SK-N-SH (cell line): ENCODE data around the gene LYZ. TPM values are rescaled to one million over a fixed set of nuclear protein-coding genes. Genes with fewer than 3 reads are reported as not detected.

Experiments used
- CTCF ChIA-PET: fragments of 300-600, 350-600 bp; formaldehyde crosslinking; extraction: SDS; loops from one replicate; lab custom pipeline; 2021; lab: Yijun Ruan, JAX
- POLR2A ChIA-PET: fragments of 350-600 bp; sonication (Branson Sonifier 250); formaldehyde crosslinking; extraction: SDS; loops from one replicate; lab custom pipeline; 2020; ENCODE audit warnings: antibody characterized with exemption, inconsistent platforms; lab: Yijun Ruan, JAX
- DNase-seq: peaks from one replicate; pipeline ENCODE4 v3.0.0; 2012
- H2AFZ ChIP-seq: fragments of 200-600 bp; sonication (generic); 2 replicates; pipeline ENCODE4 v1.8.1; 2016; ENCODE audit warnings: antibody characterized with exemption, mild to moderate bottlenecking, low read depth
- H3F3A ChIP-seq: fragments of 200-600 bp; sonication (generic); replicated peaks from 2 replicates; pipeline ENCODE3; 2016; ENCODE audit warnings: antibody characterized with exemption, mild to moderate bottlenecking; ENCODE audit not compliant: insufficient read depth
- H3K27ac ChIP-seq, 2 experiments: fragments of 200-500 bp in 1 of 2; fragments of 200-600 bp in 1 of 2; sonication (Bioruptor generic) in 1 of 2; sonication (generic), shearing (Covaris generic) in 1 of 2; 2 replicates each; pipeline versions ENCODE4 v1.5.1 to v1.6.1; 2014 to 2016; ENCODE audit warnings: low read depth in 2 of 2, inconsistent platforms in 1 of 2, low read length in 1 of 2, mild to moderate bottlenecking in 1 of 2, mixed read lengths in 1 of 2
- H3K27me3 ChIP-seq: fragments of 200-600 bp; sonication (generic), shearing (Covaris generic); 2 replicates; pipeline ENCODE4 v1.6.1; 2016; ENCODE audit warnings: mixed run types; ENCODE audit not compliant: insufficient read depth
- H3K36me3 ChIP-seq, 2 experiments: fragments of 200-500 bp in 1 of 2; fragments of 200-600 bp in 1 of 2; sonication (Bioruptor generic) in 1 of 2; sonication (generic) in 1 of 2; replicated peaks in 1 of 2; 2 replicates each; pipeline versions ENCODE3 to v1.5.1; 2014 to 2016; ENCODE audit warnings: low read length in 1 of 2, mild to moderate bottlenecking in 1 of 2; ENCODE audit not compliant: insufficient read depth in 2 of 2, control insufficient read depth in 1 of 2
- H3K4me1 ChIP-seq, 2 experiments: fragments of 200-500 bp in 1 of 2; fragments of 200-600 bp in 1 of 2; sonication (Bioruptor generic) in 1 of 2; sonication (generic), shearing (Covaris generic) in 1 of 2; 2 replicates each; pipeline versions ENCODE4 v1.5.1 to v1.6.1; 2014 to 2016; ENCODE audit warnings: low read depth in 1 of 2, low read length in 1 of 2, mixed run types in 1 of 2; ENCODE audit not compliant: insufficient read depth in 2 of 2, control insufficient read depth in 1 of 2
- H3K4me2 ChIP-seq: fragments of 200-600 bp; sonication (generic), shearing (Covaris generic); 2 replicates; pipeline ENCODE4 v1.6.1; 2017; ENCODE audit warnings: mixed run types
- H3K4me3 ChIP-seq, 2 experiments: fragments of 200-500 bp in 1 of 2; fragments of 200-600 bp in 1 of 2; sonication (Bioruptor generic) in 1 of 2; sonication (generic), shearing (Covaris generic) in 1 of 2; 2 replicates each; pipeline versions ENCODE4 v1.5.1 to v1.8.1; 2014 to 2016; ENCODE audit warnings: low read depth in 2 of 2, inconsistent platforms in 1 of 2, low read length in 1 of 2, mild to moderate bottlenecking in 1 of 2, mixed read lengths in 1 of 2, moderate library complexity in 1 of 2
- H3K79me2 ChIP-seq: fragments of 200-600 bp; sonication (generic); 2 replicates; pipeline ENCODE4 v1.8.1; 2017; ENCODE audit warnings: mild to moderate bottlenecking; ENCODE audit not compliant: insufficient read depth
- H3K9ac ChIP-seq: fragments of 200-600 bp; sonication (generic); 2 replicates; pipeline ENCODE4 v1.6.1; 2017; ENCODE audit warnings: mixed run types
- H3K9me2 ChIP-seq: fragments of 200-600 bp; sonication (generic); 2 replicates; pipeline ENCODE4 v1.6.1; 2017; ENCODE audit warnings: mixed run types
- H3K9me3 ChIP-seq: fragments of 200-600 bp; sonication (generic); 2 replicates; pipeline ENCODE4 v1.6.1; 2017; ENCODE audit warnings: mixed run types, mild to moderate bottlenecking, moderate library complexity
- H4K20me1 ChIP-seq: fragments of 200-600 bp; sonication (generic); 2 replicates; pipeline ENCODE4 v1.6.1; 2017; ENCODE audit warnings: mild to moderate bottlenecking, mixed run types; ENCODE audit not compliant: insufficient read depth
- ELF1 ChIP-seq: IDR thresholded peaks from 2 replicates; pipeline ENCODE4 v1.4.0; 2012
- FOXM1 ChIP-seq: IDR thresholded peaks from 2 replicates; pipeline ENCODE4 v1.4.0; 2012; ENCODE audit warnings: low read depth, mild to moderate bottlenecking
- GATA2 ChIP-seq: sonication (generic); formaldehyde crosslinking; IDR thresholded peaks from 2 replicates; pipeline ENCODE4 v1.5.0; 2020; ENCODE audit warnings: mild to moderate bottlenecking, missing genetic modification reagents
- MEF2A ChIP-seq: IDR thresholded peaks from 2 replicates; pipeline ENCODE4 v1.4.0; 2012; ENCODE audit warnings: low read depth, borderline replicate concordance
- MXI1 ChIP-seq: IDR thresholded peaks from 2 replicates; pipeline ENCODE4 v1.6.1; 2012; ENCODE audit warnings: mild to moderate bottlenecking, low read depth, low read length, improper control_type of control experiment
- NFIC ChIP-seq: IDR thresholded peaks from 2 replicates; pipeline ENCODE4 v1.4.0; 2012; ENCODE audit warnings: borderline replicate concordance
- POLR2AphosphoS5 ChIP-seq: IDR thresholded peaks from 2 replicates; pipeline ENCODE4 v1.6.1; 2012; ENCODE audit warnings: low read depth, low read length
- REST ChIP-seq: IDR thresholded peaks from 2 replicates; pipeline ENCODE4 v1.6.1; 2012; ENCODE audit warnings: mild to moderate bottlenecking, low read depth, low read length, moderate library complexity
- USF1 ChIP-seq: IDR thresholded peaks from 2 replicates; pipeline ENCODE4 v1.4.0; 2012; ENCODE audit warnings: low read depth, borderline replicate concordance
- USF2 ChIP-seq: fragments of 150-350 bp; IDR thresholded peaks from 2 replicates; pipeline ENCODE4 v1.6.1; 2017; ENCODE audit warnings: antibody characterized with exemption, low read length, low read depth, borderline replicate concordance
- WGBS: methylation state at CpG from one replicate; pipeline ENCODE4 v1.1.6; 2017; ENCODE audit warnings: low lambda C conversion rate; 5-methylcytosine and 5-hydroxymethylcytosine counted together
- polyA plus RNA-seq, 3 experiments: library from polyadenylated mRNA; depleted of rRNA; stranded (reverse); fragments of >200 nt; gene quantifications; 2 replicates each; pipeline ENCODE4 v1.2.3, GENCODE V29; 2012

LYZ gene
- polyA plus RNA-seq, 1 of the 3 experiments (the other 2 are of a cell fraction) = not detected

- Histone ChIP-seq H3K36me3 (no peaks in the 10 kb centered on the region), H3K9me2 (no peaks in the 10 kb centered on the region), H3K4me1 (no peaks in the 10 kb centered on the region), H2AFZ (no peak overlapping the region), H3K9me3 (no peaks in the 10 kb centered on the region), H3K79me2 (no peaks in the 10 kb centered on the region), H3K4me3 (no peak overlapping the region), H4K20me1 (no peaks in the 10 kb centered on the region), H3K27me3 (peaks cover 5% of the 10 kb centered on the region; the same call in 1 of the 2 replicates), H3K4me2 (no peak overlapping the region), H3F3A (no peaks in the 10 kb centered on the region), H3K27ac (no peak overlapping the region), H3K9ac (no peak overlapping the region)
- DNase-seq = no peak
- CTCF ChIA-PET = no interaction called here
- POLR2A ChIA-PET = interaction anchor here (0.6 kb wide), 1 partner anchor 886 kb away, joined by 3 read pairs; no protein-coding TSS in a partner anchor
- TF ChIP-seq NFIC (no peak), GATA2 (no peak), USF1 (no peak), USF2 (no peak), MEF2A (no peak)
- WGBS = 27% methylated on average over 2 of the region's 2 CpGs
Observed at GRCh38 chr12:69298947-69299346, 49.2 kb upstream of the LYZ start.

GRCh38 chr12:69304284-69304683 lies 43.9 kb upstream of the LYZ start:
- H3K4me3 ChIP-seq = no peak overlapping the region
- 26% methylated on average over 1 of the region's 1 CpG for WGBS
- H3K36me3 ChIP-seq = no peaks in the 10 kb centered on the region
- H3K27me3 ChIP-seq = no peaks in the 10 kb centered on the region; the same call in 1 of the 2 replicates
- ChIA-PET POLR2A (no interaction called here), CTCF (no interaction called here)
- no peaks in the 10 kb centered on the region for H3K79me2 ChIP-seq
- no peak overlapping the region for H3K4me2 ChIP-seq
- no peak overlapping the region for H3K9ac ChIP-seq
- no peaks in the 10 kb centered on the region for H3K4me1 ChIP-seq
- H3K9me3 ChIP-seq = 0 out of 2 replicates have a peak, but pooled peaks cover 13% of the 10 kb centered on the region
- no peak overlapping the region for H2AFZ ChIP-seq
- TF ChIP-seq POLR2AphosphoS5 = no peak
- no peak for TF ChIP-seq FOXM1
- no peak for TF ChIP-seq REST
- no peak for TF ChIP-seq USF1
- no peak for TF ChIP-seq ELF1
- TF ChIP-seq MXI1 = no peak
- H3F3A ChIP-seq = no peaks in the 10 kb centered on the region
- H4K20me1 ChIP-seq = no peaks in the 10 kb centered on the region
- no peak for DNase-seq
- no peaks in the 10 kb centered on the region for H3K9me2 ChIP-seq
- H3K27ac ChIP-seq = no peak overlapping the region
